GM23338 (cell line): ENCODE measurements around the gene TMSB4X. TPM values are rescaled to one million over a fixed set of nuclear protein-coding genes. Genes with fewer than 3 reads are reported as not detected.

ENCODE experiments used
- polyA plus RNA-seq: library from polyadenylated mRNA; unstranded; fragments of >200 nt; fragmentation: Nextera tagmentation; extraction: Ambion mirVana; gene quantifications from 2 replicates; pipeline ENCODE4 v1.2.1, GENCODE V29; 2016
- total RNA-seq: library from RNA; depleted of rRNA; stranded (reverse); fragments of >200 nt; shearing (Covaris generic); gene quantifications from 2 replicates; pipeline ENCODE4 v1.2.3, GENCODE V29; 2014; rRNA removed

The TMSB4X gene
- total and polyA plus RNA-seq, 2 experiments from 2014 or later = 999 to 6,191 TPM

Other genes starting within 250 kb of the TMSB4X start
- gene PRPS2, start 183.7 kb upstream of the TMSB4X start, total RNA-seq = 39.9 and 46.4 TPM in 2 replicates
- gene PRPS2, start 183.7 kb upstream of the TMSB4X start, polyA plus RNA-seq = 42.6 and 49.3 TPM in 2 replicates
- gene TLR7, start 108.0 kb upstream of the TMSB4X start, total RNA-seq = not detected in 2 replicates
- not detected in 2 replicates for gene TLR7, start 108.0 kb upstream of the TMSB4X start, polyA plus RNA-seq
- gene TLR8, start 68.5 kb upstream of the TMSB4X start, total RNA-seq = not detected in 2 replicates
- gene TLR8, start 68.5 kb upstream of the TMSB4X start, polyA plus RNA-seq = not detected in 2 replicates
- gene FAM9C, start 69.5 kb downstream of the TMSB4X start, total RNA-seq = not detected in 2 replicates
- 0.08 and 0.19 TPM in 2 replicates for gene FAM9C, start 69.5 kb downstream of the TMSB4X start, polyA plus RNA-seq